GM12872 (cell line): ENCODE data around the gene CCDC150.

ENCODE experiments used
- TF ChIP-seq, protein P1 (sequence below): IDR thresholded peaks from 3 replicates; pipeline ENCODE4 v1.5.1; 2011; ENCODE audit warnings: low read depth, mild to moderate bottlenecking, low read length, moderate library complexity; ENCODE audit not compliant: insufficient read depth

CCDC150 gene

DNA sequence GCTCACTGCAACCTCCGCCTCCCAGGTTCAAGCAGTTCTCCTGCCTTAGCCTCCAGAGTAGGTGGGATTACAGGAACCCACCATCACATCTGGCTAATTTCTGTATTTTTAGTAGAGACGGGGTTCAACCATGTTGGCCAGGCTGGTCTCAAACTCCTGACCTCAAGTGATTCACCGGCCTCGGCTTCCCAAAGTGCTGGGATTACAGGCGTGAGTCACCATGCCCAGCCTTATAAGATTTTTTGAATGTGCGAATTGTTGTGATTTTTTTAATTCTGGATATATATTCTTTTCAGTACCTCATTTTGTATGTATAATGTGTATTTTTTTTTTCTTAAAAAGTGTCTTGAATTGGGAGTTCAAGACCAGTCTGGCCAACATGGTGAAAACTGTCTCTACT lies 42.0 kb upstream of the CCDC150 start:
- TF ChIP-seq, protein P1, sequence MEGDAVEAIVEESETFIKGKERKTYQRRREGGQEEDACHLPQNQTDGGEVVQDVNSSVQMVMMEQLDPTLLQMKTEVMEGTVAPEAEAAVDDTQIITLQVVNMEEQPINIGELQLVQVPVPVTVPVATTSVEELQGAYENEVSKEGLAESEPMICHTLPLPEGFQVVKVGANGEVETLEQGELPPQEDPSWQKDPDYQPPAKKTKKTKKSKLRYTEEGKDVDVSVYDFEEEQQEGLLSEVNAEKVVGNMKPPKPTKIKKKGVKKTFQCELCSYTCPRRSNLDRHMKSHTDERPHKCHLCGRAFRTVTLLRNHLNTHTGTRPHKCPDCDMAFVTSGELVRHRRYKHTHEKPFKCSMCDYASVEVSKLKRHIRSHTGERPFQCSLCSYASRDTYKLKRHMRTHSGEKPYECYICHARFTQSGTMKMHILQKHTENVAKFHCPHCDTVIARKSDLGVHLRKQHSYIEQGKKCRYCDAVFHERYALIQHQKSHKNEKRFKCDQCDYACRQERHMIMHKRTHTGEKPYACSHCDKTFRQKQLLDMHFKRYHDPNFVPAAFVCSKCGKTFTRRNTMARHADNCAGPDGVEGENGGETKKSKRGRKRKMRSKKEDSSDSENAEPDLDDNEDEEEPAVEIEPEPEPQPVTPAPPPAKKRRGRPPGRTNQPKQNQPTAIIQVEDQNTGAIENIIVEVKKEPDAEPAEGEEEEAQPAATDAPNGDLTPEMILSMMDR, result no peak

DNA sequence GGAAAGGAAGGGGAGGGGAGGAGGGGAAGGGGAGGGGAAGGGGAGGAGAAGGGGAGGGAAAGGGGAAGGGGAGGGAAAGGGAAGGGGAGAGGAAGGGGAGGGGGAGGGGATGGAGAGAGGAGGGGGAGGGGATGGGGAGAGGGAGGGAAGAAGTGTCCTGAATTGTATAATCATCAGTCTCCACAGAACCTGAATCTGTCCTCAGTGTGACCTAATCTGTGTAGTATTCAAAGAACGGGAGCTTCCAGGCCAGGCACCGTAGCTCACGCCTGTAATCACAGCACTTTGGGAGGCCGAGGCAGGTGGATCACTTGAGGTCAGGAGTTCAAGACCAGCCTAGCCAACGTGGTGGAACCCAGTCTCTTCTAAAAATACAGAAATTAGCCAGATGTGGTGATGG lies 41.1 kb upstream of the CCDC150 start:
- TF ChIP-seq, protein P1, result no peak

GRCh38 chr2:196598846-196599245 lies 40.7 kb upstream of the CCDC150 start:
- TF ChIP-seq, protein P1, result no peak

GRCh38 chr2:196601430-196602306 lies 37.8 kb upstream of the CCDC150 start:
- TF ChIP-seq, protein P1, result no peak

GRCh38 chr2:196604196-196604595 lies 35.3 kb upstream of the CCDC150 start:
- TF ChIP-seq, protein P1, result no peak

- TF ChIP-seq, protein P1, result no peak
Measured at GRCh38 chr2:196606516-196606915, 33.0 kb upstream of the CCDC150 start.

DNA sequence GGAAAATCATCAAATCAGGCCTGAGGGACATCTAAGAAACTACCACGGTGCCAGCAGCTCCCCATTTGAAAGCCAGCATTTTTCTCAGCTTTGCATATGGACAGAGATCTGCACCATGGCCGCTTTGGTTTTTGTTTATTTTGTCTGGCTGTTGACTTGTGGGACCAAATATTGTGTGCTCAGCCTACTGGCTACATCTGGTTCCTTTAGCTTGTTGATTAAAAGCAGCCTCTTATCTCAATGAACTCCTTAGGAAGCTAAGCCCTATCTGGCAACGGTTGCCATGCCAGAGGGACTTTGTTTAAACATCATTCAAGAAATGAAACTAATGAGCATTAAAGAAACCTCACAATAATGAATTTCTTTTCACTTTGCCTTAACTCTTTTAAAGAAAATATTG lies 32.4 kb upstream of the CCDC150 start:
- TF ChIP-seq, protein P1, result no peak
